ENCODE results near the gene KLK5.
"Not testable (repeated sequence)": the region's sequence is repeated elsewhere in the genome, so short reads cannot be mapped to it uniquely, and the experiment has no call there.

The KLK5 gene

GRCh38 chr19:50897191-50897607 lies 55.6 kb downstream of the KLK5 start:
- Histone ChIP-seq H3K79me2 (no peaks in the 10 kb centered on the region), H3K4me2 (ENCODE audit: low read length) (no peak overlapping the region), H3K27ac (no peak overlapping the region), H3K27me3 (ENCODE audit: control insufficient read depth, insufficient read depth, low read length) (no peaks in the 10 kb centered on the region), H3K9ac (no peak overlapping the region), H3K4me3 (ENCODE audit: low read depth, low read length) (no peak overlapping the region), H3K36me3 (ENCODE audit: control insufficient read depth, insufficient read depth, low read length) (no peaks in the 10 kb centered on the region), H3K4me1 (no peaks in the 10 kb centered on the region), H2AFZ (no peak overlapping the region), H3K9me3 (ENCODE audit: control insufficient read depth, low read length) (no peaks in the 10 kb centered on the region)
- TF ChIP-seq CTCF (IDR thresholded peaks at IDR 0.05) = no peak

GRCh38 chr19:50896591-50897190 lies 56.1 kb downstream of the KLK5 start:
- H3K27ac ChIP-seq = no peak overlapping the region

GRCh38 chr19:50896089-50896590 lies 56.7 kb downstream of the KLK5 start:
- H3K4me3 ChIP-seq (ENCODE audit: low read depth, low read length); H3K27ac ChIP-seq; H3K4me2 ChIP-seq (ENCODE audit: low read length); H3K9ac ChIP-seq; H3K79me2 ChIP-seq; H3K36me3 ChIP-seq (ENCODE audit: control insufficient read depth, insufficient read depth, low read length); H3K4me1 ChIP-seq; H2AFZ ChIP-seq; H3K9me3 ChIP-seq (ENCODE audit: control insufficient read depth, low read length); H3K27me3 ChIP-seq (ENCODE audit: control insufficient read depth, insufficient read depth, low read length): not testable (repeated sequence)

More at GRCh38 chr19:50896591-50897190, 56.1 kb downstream of the KLK5 start:
- Histone ChIP-seq H3K36me3 (ENCODE audit: control insufficient read depth, insufficient read depth, low read length) (no peaks in the 10 kb centered on the region), H3K4me3 (ENCODE audit: low read depth, low read length) (no peak overlapping the region), H3K4me2 (ENCODE audit: low read length) (no peak overlapping the region), H3K27me3 (ENCODE audit: control insufficient read depth, insufficient read depth, low read length) (no peaks in the 10 kb centered on the region), H3K9ac (no peak overlapping the region), H3K79me2 (no peaks in the 10 kb centered on the region), H3K4me1 (no peaks in the 10 kb centered on the region), H3K9me3 (ENCODE audit: control insufficient read depth, low read length) (no peaks in the 10 kb centered on the region), H2AFZ (no peak overlapping the region)
- no peak for TF ChIP-seq CTCF (IDR thresholded peaks at IDR 0.05)

GRCh38 chr19:50894478-50895356 lies 58.1 kb downstream of the KLK5 start:
- H3K4me2 ChIP-seq (ENCODE audit: low read length) = no peak overlapping the region
- no peaks in the 10 kb centered on the region for H3K27me3 ChIP-seq (ENCODE audit: control insufficient read depth, insufficient read depth, low read length)
- H3K36me3 ChIP-seq (ENCODE audit: control insufficient read depth, insufficient read depth, low read length) = no peaks in the 10 kb centered on the region
- H3K9me3 ChIP-seq (ENCODE audit: control insufficient read depth, low read length) = no peaks in the 10 kb centered on the region
- no peak for TF ChIP-seq CTCF (IDR thresholded peaks at IDR 0.05)
- no peak overlapping the region for H3K9ac ChIP-seq
- H2AFZ ChIP-seq = no peak overlapping the region
- H3K4me3 ChIP-seq (ENCODE audit: low read depth, low read length) = no peak overlapping the region
- H3K79me2 ChIP-seq = no peaks in the 10 kb centered on the region
- H3K4me1 ChIP-seq = no peaks in the 10 kb centered on the region
- no peak overlapping the region for H3K27ac ChIP-seq
